ENCODE data around the gene ROCK2. TPM values are rescaled to one million over a fixed set of nuclear protein-coding genes. Genes with fewer than 3 reads are reported as not detected.

Gene ROCK2
- total and polyA plus RNA-seq, 2 donors (not counting 1 experiment from before 2014, with no cell fraction given): 2.3 to 30.2 TPM

- H2AFZ ChIP-seq (ENCODE audit: insufficient read depth, low read depth, low read length, poor library complexity, severe bottlenecking): no peak overlapping the region
- Mint-ChIP-seq H3K27me3 (no peaks in the 10 kb centered on the region), H3K4me3 (no peak overlapping the region), H3K27ac (no peak overlapping the region), H3K4me1 (peaks cover 7% of the 10 kb centered on the region), H3K9me3 (ENCODE audit: insufficient read depth) (no peaks in the 10 kb centered on the region)
- no peak overlapping the region for H3K4me3 ChIP-seq (ENCODE audit: control extremely low read depth in 1 of 5, extremely low read depth in 1 of 5, insufficient read depth in 1 of 5, low read depth in 2 of 5, low read length in 4 of 5)
- ChIA-PET POLR2A (no interaction called here), CTCF (no interaction called here)
- peaks cover 31% of the 10 kb centered on the region for H4K20me1 ChIP-seq (ENCODE audit: control insufficient read depth, insufficient read depth, low read length, poor library complexity, severe bottlenecking)
- ATAC-seq (ENCODE audit: low read depth) (no peak), DNase-seq (no peak)
- no peaks in the 10 kb centered on the region for H3K27me3 ChIP-seq (replicated peaks in 1 of 4; ENCODE audit: control extremely low read depth in 1 of 4, control insufficient read depth in 3 of 4, insufficient read depth in 4 of 4, low read length in 3 of 4)
- TF ChIP-seq CTCF (IDR thresholded peaks at IDR 0.05): no peak
- peaks cover 79% of the 10 kb centered on the region for H3K79me2 ChIP-seq (ENCODE audit: control insufficient read depth, insufficient read depth, low read length)
- no peak overlapping the region for H3K27ac ChIP-seq (ENCODE audit: low read length in 2 of 2)
- no peak overlapping the region for H3K9ac ChIP-seq (ENCODE audit: low read length)
- H3K4me1 ChIP-seq (ENCODE audit: control insufficient read depth in 2 of 2, insufficient read depth in 2 of 2, low read length in 2 of 2): no peaks in the 10 kb centered on the region
- no peaks in the 10 kb centered on the region for H3K9me3 ChIP-seq (ENCODE audit: control extremely low read depth in 1 of 3, control insufficient read depth in 2 of 3, insufficient read depth in 1 of 3, low read length in 2 of 3)
- H3K4me2 ChIP-seq (replicated peaks; ENCODE audit: low read depth, low read length, poor library complexity, severe bottlenecking): no peak overlapping the region
- WGBS (ENCODE audit: insufficient coverage): over 99% methylated on average over 13 of the region's 18 CpGs
- H3K36me3 ChIP-seq (replicated peaks in 1 of 2; ENCODE audit: control extremely low read depth in 1 of 2, control insufficient read depth in 1 of 2, extremely low read depth in 1 of 2, insufficient read depth in 2 of 2, low read length in 1 of 2): no peaks in the 10 kb centered on the region
- intact Hi-C loops (cut with micrococcal nuclease): no loop called here
Measured at GRCh38 chr2:11307764-11308415, 36.5 kb downstream of the ROCK2 start.

GRCh38 chr2:11305958-11306357 is 38.5 kb downstream of the ROCK2 start:
- Histone ChIP-seq H3K27me3 (replicated peaks in 1 of 4; ENCODE audit: control extremely low read depth in 1 of 4, control insufficient read depth in 3 of 4, insufficient read depth in 4 of 4, low read length in 3 of 4) (no peaks in the 10 kb centered on the region), H3K36me3 (replicated peaks in 1 of 2; ENCODE audit: control extremely low read depth in 1 of 2, control insufficient read depth in 1 of 2, extremely low read depth in 1 of 2, insufficient read depth in 2 of 2, low read length in 1 of 2) (no peaks in the 10 kb centered on the region), H4K20me1 (ENCODE audit: control insufficient read depth, insufficient read depth, low read length, poor library complexity, severe bottlenecking) (peaks cover 34% of the 10 kb centered on the region), H3K79me2 (ENCODE audit: control insufficient read depth, insufficient read depth, low read length) (peaks cover 75% of the 10 kb centered on the region), H3K4me1 (ENCODE audit: control insufficient read depth in 2 of 2, insufficient read depth in 2 of 2, low read length in 2 of 2) (no peaks in the 10 kb centered on the region), H3K4me3 (ENCODE audit: control extremely low read depth in 1 of 5, extremely low read depth in 1 of 5, insufficient read depth in 1 of 5, low read depth in 2 of 5, low read length in 4 of 5) (no peak overlapping the region), H2AFZ (ENCODE audit: insufficient read depth, low read depth, low read length, poor library complexity, severe bottlenecking) (no peak overlapping the region), H3K27ac (ENCODE audit: low read length in 2 of 2) (no peak overlapping the region), H3K9ac (ENCODE audit: low read length) (no peak overlapping the region), H3K9me3 (ENCODE audit: control extremely low read depth in 1 of 3, control insufficient read depth in 2 of 3, insufficient read depth in 1 of 3, low read length in 2 of 3) (peaks cover 0 to 9% (median 0%) of the 10 kb centered on the region in 3 donors), H3K4me2 (replicated peaks; ENCODE audit: low read depth, low read length, poor library complexity, severe bottlenecking) (no peak overlapping the region)
- DNase-seq (no peak), ATAC-seq (ENCODE audit: low read depth) (no peak)
- Mint-ChIP-seq H3K27ac (no peak overlapping the region), H3K4me3 (no peak overlapping the region), H3K27me3 (no peaks in the 10 kb centered on the region), H3K4me1 (peaks cover 7% of the 10 kb centered on the region), H3K9me3 (ENCODE audit: insufficient read depth) (no peaks in the 10 kb centered on the region)
- TF ChIP-seq EZH2 (IDR thresholded peaks at IDR 0.05; ENCODE audit: borderline replicate concordance, insufficient read depth, low read depth, low read length, poor library complexity, severe bottlenecking): no peak
- no peak for TF ChIP-seq CTCF (IDR thresholded peaks at IDR 0.05)
- intact Hi-C loops (cut with micrococcal nuclease): no loop called here
- POLR2A ChIA-PET: no interaction called here
- no CpG with 5 or more reads among the region's 1 CpG for WGBS (ENCODE audit: insufficient coverage)
- CTCF ChIA-PET: no interaction called here
